Spleen (tissue), 11 donors: Measurements from ENCODE around the gene SEMA5A. TPM values are rescaled to one million over a fixed set of nuclear protein-coding genes. Genes with fewer than 3 reads are reported as not detected.

Experiments used
- DNase-seq: peaks from one replicate; pipeline ENCODE4 v3.0.0-alpha.2; 2020
- H3K27ac ChIP-seq, 8 donors: fragments of 200-600 bp; sonication (generic) in 7 of 8; 1 replicate in 4 of 8; 2 replicates in 4 of 8; pipeline versions ENCODE4 v1.5.0 to v1.8.0; 2016 to 2021; ENCODE audit warnings: inconsistent platforms in 4 of 8, mild to moderate bottlenecking in 4 of 8, moderate library complexity in 1 of 8
- H3K27me3 ChIP-seq, 7 donors: fragments of 200-600 bp; sonication (generic) in 6 of 7; replicated peaks in 1 of 7; 1 replicate in 4 of 7; 2 replicates in 3 of 7; pipeline versions ENCODE4 v1.5.0 to v1.8.0; 2016 to 2021; ENCODE audit warnings: inconsistent platforms in 3 of 7, mild to moderate bottlenecking in 1 of 7
- H3K36me3 ChIP-seq, 6 donors: fragments of 200-600 bp; sonication (generic) in 5 of 6; 1 replicate in 4 of 6; 2 replicates in 2 of 6; pipeline versions ENCODE4 v1.5.0 to v1.8.0; 2016 to 2021; ENCODE audit warnings: inconsistent platforms in 2 of 6
- H3K4me1 ChIP-seq, 6 donors: fragments of 200-600 bp; sonication (generic) in 5 of 6; 1 replicate in 3 of 6; 2 replicates in 3 of 6; pipeline versions ENCODE4 v1.5.0 to v1.8.0; 2016 to 2021; ENCODE audit warnings: inconsistent platforms in 3 of 6
- H3K4me3 ChIP-seq, 8 donors: fragments of 200-600 bp; sonication (generic) in 7 of 8; 1 replicate in 4 of 8; 2 replicates in 4 of 8; pipeline versions ENCODE4 v1.5.0 to v1.8.0; 2016 to 2021; ENCODE audit warnings: inconsistent platforms in 4 of 8, mild to moderate bottlenecking in 4 of 8, moderate library complexity in 2 of 8
- H3K9me3 ChIP-seq, 8 donors: fragments of 200-600 bp; sonication (generic) in 7 of 8; 1 replicate in 4 of 8; 2 replicates in 4 of 8; pipeline versions ENCODE4 v1.5.0 to v1.8.0; 2016 to 2021; ENCODE audit warnings: inconsistent platforms in 4 of 8
- CTCF ChIP-seq, 11 experiments: fragments of 200-600 bp in 7 of 11; fragments of 450-650 bp in 4 of 11; sonication (generic) in 4 of 11; IDR thresholded peaks in 8 of 11; conservative IDR thresholded peaks in 3 of 11; 1 replicate in 7 of 11; 2 replicates in 4 of 11; pipeline versions ENCODE4 v1.4.0 to v1.8.0; 2016 to 2021; ENCODE audit warnings: antibody characterized with exemption in 11 of 11, inconsistent platforms in 4 of 11, mild to moderate bottlenecking in 1 of 11
- POLR2A ChIP-seq, 3 donors: fragments of 450-650 bp; IDR thresholded peaks; one replicate each; pipeline ENCODE4 v1.5.1; 2017; ENCODE audit warnings: antibody characterized with exemption in 3 of 3, mild to moderate bottlenecking in 1 of 3
- POLR2AphosphoS5 ChIP-seq, 3 donors: sonication (generic); formaldehyde crosslinking; IDR thresholded peaks; one replicate each; pipeline ENCODE4 v1.5.1; 2017; ENCODE audit warnings: antibody characterized with exemption in 3 of 3
- WGBS, 5 donors: extraction: QIAGEN DNeasy Blood & Tissue Kit in 3 of 5; methylation state at CpG; one replicate each; pipeline versions ENCODE4 v1.1.5 to v1.1.7; 2013 to 2018; 5-methylcytosine and 5-hydroxymethylcytosine counted together
- intact Hi-C: fragments of 100-400 bp; cut with DNase I; formaldehyde crosslinking; loops from one replicate; pipeline ENCODE4 v1.15.0; 2023; ENCODE audit warnings: low total_unique reads
- polyA plus RNA-seq, 3 donors: library from polyadenylated mRNA; stranded (reverse); fragments of 200-250 nt; gene quantifications; one replicate each; pipeline ENCODE4 v1.2.1, GENCODE V29; 2013
- total RNA-seq, 7 donors: library from RNA; depleted of rRNA in 3 of 7; stranded (reverse); fragments of >200 nt in 3 of 7; fragmentation: NEBNext Ultra II Directional in 4 of 7; extraction: Animal tissue kit (Norgen Biotek cat#: 25700) in 4 of 7; gene quantifications; one replicate each; pipeline versions ENCODE4 v1.1.0 to v1.2.1, GENCODE V29; 2016 to 2021
- donor health status: healthy with polysubstance abuse.
- donor health status: DM: no; HTN: no; CAD: no; lungs with moderate emphysema.
- donor health status: DM: no; HTN: no; CAD: no.
- donor health status: Bipolar disorder and iron deficiency.
- donor health status: healthy.
- donor health status: DM: no; HTN: no; CAD: no.
- donor health status: DM: yes; HTN: yes; CAD: no.

SEMA5A gene
- total and polyA plus RNA-seq, 10 donors, result 1.4 to 30.9 (median 13.1) TPM

- no peak for TF ChIP-seq POLR2AphosphoS5 (IDR thresholded peaks at IDR 0.05)
- TF ChIP-seq CTCF (IDR thresholded peaks at IDR 0.05 in 8 of 11, conservative IDR thresholded peaks at IDR 0.05 in 3 of 11), result no peak
- TF ChIP-seq POLR2A (IDR thresholded peaks at IDR 0.05), result no peak
- Histone ChIP-seq H3K4me3 (no peak overlapping the region), H3K4me1 (no peaks in the 10 kb centered on the region), H3K27me3 (no peaks in the 10 kb centered on the region), H3K36me3 (no peaks in the 10 kb centered on the region), H3K9me3 (peaks cover 0 to 17% (median 10%) of the 10 kb centered on the region in 8 donors), H3K27ac (no peak overlapping the region)
- intact Hi-C loops, result no loop called here
- 84 to 93% (median 88%) methylated on average over 17 to 22 of the region's 22 CpGs for WGBS, 5 donors
- no peak for DNase-seq
These were observed 427.0 kb downstream of the SEMA5A start for GRCh38 chr5:9118852-9119251.

- intact Hi-C loops, result no loop called here
- TF ChIP-seq POLR2A (IDR thresholded peaks at IDR 0.05) (no peak), CTCF (IDR thresholded peaks at IDR 0.05 in 8 of 11, conservative IDR thresholded peaks at IDR 0.05 in 3 of 11) (no peak), POLR2AphosphoS5 (IDR thresholded peaks at IDR 0.05) (no peak)
- Histone ChIP-seq H3K27me3 (no peaks in the 10 kb centered on the region), H3K9me3 (peaks cover 0 to 18% (median 10%) of the 10 kb centered on the region in 8 donors), H3K4me1 (no peaks in the 10 kb centered on the region), H3K4me3 (no peak overlapping the region), H3K27ac (no peak overlapping the region), H3K36me3 (no peaks in the 10 kb centered on the region)
- WGBS, 5 donors, result 0 to 15% (median 10%) methylated on average over 1 of the region's 1 CpG
- DNase-seq, result no peak
These were observed 430.8 kb downstream of the SEMA5A start for GRCh38 chr5:9115093-9115492.

- Histone ChIP-seq H3K4me1 (no peaks in the 10 kb centered on the region), H3K9me3 (peaks cover 0 to 18% (median 10%) of the 10 kb centered on the region in 8 donors), H3K4me3 (no peak overlapping the region), H3K27ac (no peak overlapping the region), H3K27me3 (no peaks in the 10 kb centered on the region), H3K36me3 (no peaks in the 10 kb centered on the region)
- DNase-seq, result no peak
- TF ChIP-seq POLR2AphosphoS5 (IDR thresholded peaks at IDR 0.05) (no peak), CTCF (IDR thresholded peaks at IDR 0.05 in 8 of 11, conservative IDR thresholded peaks at IDR 0.05 in 3 of 11) (no peak), POLR2A (IDR thresholded peaks at IDR 0.05) (no peak)
- 73 to 89% (median 86%) methylated on average over 4 of the region's 4 CpGs for WGBS, 5 donors
- intact Hi-C loops, result no loop called here
These were observed 433.2 kb downstream of the SEMA5A start for GRCh38 chr5:9112520-9113291.

- H3K4me1 ChIP-seq, result no peaks in the 10 kb centered on the region
- no peak for TF ChIP-seq POLR2AphosphoS5 (IDR thresholded peaks at IDR 0.05)
- H3K9me3 ChIP-seq, result no peaks in the 10 kb centered on the region
- no peak overlapping the region for H3K4me3 ChIP-seq
- no peaks in the 10 kb centered on the region for H3K27me3 ChIP-seq
- H3K36me3 ChIP-seq, result no peaks in the 10 kb centered on the region
- no peak for DNase-seq
- intact Hi-C loops, result no loop called here
- no peak overlapping the region for H3K27ac ChIP-seq
- WGBS, 5 donors, result 81 to 90% (median 87%) methylated on average over 6 of the region's 6 CpGs
These were observed 437.7 kb downstream of the SEMA5A start for GRCh38 chr5:9108162-9108561.
